ENCODE results near the gene CLDN20. TPM values are rescaled to one million over a fixed set of nuclear protein-coding genes. Genes with fewer than 3 reads are reported as not detected.

CLDN20 gene
- total and polyA plus RNA-seq, 2 of the 8 experiments (the other 6 are each of a cell fraction or from before 2014, with no cell fraction given), result not detected

DNA sequence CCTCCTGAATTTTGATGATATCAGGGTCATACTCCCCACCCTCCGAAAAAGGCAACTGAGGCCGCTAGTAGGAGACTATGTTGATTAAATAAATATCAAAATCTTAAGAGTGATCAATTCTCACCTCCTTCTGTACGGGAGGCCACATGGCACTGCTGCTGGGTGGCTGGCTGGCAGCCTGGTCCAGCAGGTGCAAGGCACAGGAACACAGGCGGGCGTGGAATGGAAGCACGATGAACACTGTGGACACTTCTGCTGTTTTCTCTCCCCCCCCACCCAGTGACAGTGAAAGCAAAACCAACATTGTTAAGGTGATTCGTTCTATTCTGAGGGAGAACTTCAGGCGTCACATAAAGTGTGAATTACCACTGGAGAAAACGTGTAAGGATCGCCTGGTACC lies 9.7 kb upstream of the CLDN20 start:
- Histone ChIP-seq H2BK5ac (ENCODE audit: low read depth, low read length) (no peak overlapping the region), H3K9ac (replicated peaks in 1 of 4; ENCODE audit: extremely low read depth in 1 of 4, low read depth in 3 of 4, low read length in 3 of 4) (no peak overlapping the region), H2BK20ac (ENCODE audit: low read length) (no peak overlapping the region), H3K56ac (replicated peaks; ENCODE audit: insufficient read length, low read depth, low read length) (no peak overlapping the region), H3K27ac (ENCODE audit: low read depth, low read length) (no peak overlapping the region), H3K9me3 (ENCODE audit: insufficient read depth in 2 of 2, low read depth in 1 of 2, low read length in 1 of 2) (no peaks in the 10 kb centered on the region), H4K5ac (ENCODE audit: insufficient read length, low read depth, low read length) (no peak overlapping the region), H4K91ac (replicated peaks; ENCODE audit: insufficient read length, low read length) (no peak overlapping the region), H2BK120ac (replicated peaks; ENCODE audit: low read depth, low read length) (no peak overlapping the region), H3K4ac (replicated peaks; ENCODE audit: insufficient read length, low read depth, low read length) (no peak overlapping the region), H3K79me2 (ENCODE audit: control insufficient read depth in 1 of 2, insufficient read depth in 2 of 2, low read length in 2 of 2) (no peaks in the 10 kb centered on the region), H4K20me1 (replicated peaks in 1 of 2; ENCODE audit: control insufficient read depth in 1 of 2, insufficient read depth in 2 of 2, low read length in 2 of 2) (no peaks in the 10 kb centered on the region), H3K27me3 (replicated peaks in 1 of 4; ENCODE audit: control insufficient read depth in 3 of 4, extremely low read depth in 1 of 4, insufficient read depth in 3 of 4, low read length in 3 of 4) (no peaks in the 10 kb centered on the region), H4K8ac (ENCODE audit: extremely low read depth, insufficient read depth, low read length) (no peak overlapping the region; the same call in 1 of the 2 replicates), H3K36me3 (ENCODE audit: control insufficient read depth in 2 of 4, insufficient read depth in 4 of 4, low read length in 3 of 4) (peaks cover 9 to 92% (median 40%) of the 10 kb centered on the region in 4 experiments), H3K79me1 (ENCODE audit: low read depth, low read length) (no peaks in the 10 kb centered on the region; the same call in 1 of the 2 replicates), H2BK12ac (ENCODE audit: low read depth, low read length) (no peak overlapping the region), H2BK15ac (ENCODE audit: low read length) (no peak overlapping the region), H3K23ac (ENCODE audit: insufficient read length) (no peak overlapping the region), H3K4me1 (replicated peaks in 1 of 4; ENCODE audit: control insufficient read depth in 3 of 4, insufficient read depth in 4 of 4, low read length in 3 of 4) (peaks cover 0 to 3% (median 3%) of the 10 kb centered on the region in 4 experiments; a peak in 2 of 7 replicates), H3K23me2 (ENCODE audit: low read depth, low read length) (no peaks in the 10 kb centered on the region), H3K4me3 (ENCODE audit: extremely low read depth in 1 of 4, insufficient read depth in 2 of 4, low read depth in 3 of 4, low read length in 4 of 4) (no peak overlapping the region), H3K18ac (ENCODE audit: extremely low read depth, low read length) (no peak overlapping the region), H3K14ac (ENCODE audit: insufficient read length) (no peak overlapping the region), H2AK5ac (ENCODE audit: low read depth, low read length) (no peak overlapping the region), H2AFZ (ENCODE audit: low read length) (no peak overlapping the region), H3K4me2 (ENCODE audit: insufficient read depth in 1 of 2, low read depth in 2 of 2, low read length in 2 of 2) (no peak overlapping the region)
- no peak for FAIRE-seq
- 92% methylated on average over 10 of the region's 10 CpGs; no CpG with 5 or more reads in 1 of the 2 experiments for WGBS, 2 experiments (ENCODE audit: extremely low coverage in 1 of 2, insufficient coverage in 1 of 2, insufficient read length in 1 of 2, insufficient replicate concordance in 2 of 2, low coverage in 1 of 2, low lambda C conversion rate in 2 of 2, missing lambda C conversion rate in 1 of 2)
- ChIA-PET CTCF (ENCODE audit: partially characterized antibody) (no interaction called here), POLR2A (ENCODE audit: partially characterized antibody) (no interaction called here)
- peak in 1 of 2 experiments; percentile 24 for DNase-seq (ENCODE audit: low read depth in 1 of 2, low spot score in 2 of 2)
- TF ChIP-seq TAF7 (optimal IDR thresholded peaks at IDR 0.05; ENCODE audit: borderline replicate concordance, low read depth, low read length) (no peak), TCF12 (IDR thresholded peaks at IDR 0.05; ENCODE audit: low read depth, low read length) (no peak), CTCF (IDR thresholded peaks at IDR 0.05; ENCODE audit: control extremely low read depth in 1 of 3, insufficient read depth in 1 of 3, low read depth in 1 of 3, low read length in 3 of 3) (no peak), POU5F1 (IDR thresholded peaks at IDR 0.05; ENCODE audit: low read depth, low read length) (no peak), GTF2F1 (IDR thresholded peaks at IDR 0.05; ENCODE audit: borderline replicate concordance, low read depth, low read length) (no peak), HDAC2 (IDR thresholded peaks at IDR 0.05; ENCODE audit: borderline replicate concordance in 1 of 2, low read depth in 2 of 2, low read length in 2 of 2) (no peak), EZH2 (IDR thresholded peaks at IDR 0.05; ENCODE audit: low read depth, low read length, severe bottlenecking) (no peak), HDAC6 (IDR thresholded peaks at IDR 0.05; ENCODE audit: low read depth, low read length) (no peak), SIRT6 (IDR thresholded peaks at IDR 0.05; ENCODE audit: low read length) (no peak)
- TF ChIP-seq, protein P1, sequence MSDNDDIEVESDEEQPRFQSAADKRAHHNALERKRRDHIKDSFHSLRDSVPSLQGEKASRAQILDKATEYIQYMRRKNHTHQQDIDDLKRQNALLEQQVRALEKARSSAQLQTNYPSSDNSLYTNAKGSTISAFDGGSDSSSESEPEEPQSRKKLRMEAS (IDR thresholded peaks at IDR 0.05), result no peak

Measured in H1 (cell line).